Sigmoid colon (tissue), 4 donors: ENCODE results near the gene TPO.

Source experiments
- POLR2A ChIP-seq, 2 donors: fragments of 450-650 bp; IDR thresholded peaks; one replicate each; pipeline ENCODE4 v1.6.1; 2016; ENCODE audit warnings: antibody characterized with exemption in 2 of 2, mild to moderate bottlenecking in 2 of 2, moderate library complexity in 2 of 2
- POLR2AphosphoS5 ChIP-seq, 4 donors: sonication (generic); formaldehyde crosslinking; IDR thresholded peaks; one replicate each; pipeline ENCODE4 v1.6.1; 2017; ENCODE audit warnings: antibody characterized with exemption in 4 of 4
- TF ChIP-seq, protein P1 (sequence below), 4 experiments: fragments of 450-650 bp in 3 of 4; fragments of 200-600 bp in 1 of 4; IDR thresholded peaks; one replicate each; pipeline ENCODE4 v1.5.1; 2016 to 2019; ENCODE audit warnings: antibody characterized with exemption in 4 of 4, mild to moderate bottlenecking in 3 of 4, moderate library complexity in 2 of 4

DNA sequence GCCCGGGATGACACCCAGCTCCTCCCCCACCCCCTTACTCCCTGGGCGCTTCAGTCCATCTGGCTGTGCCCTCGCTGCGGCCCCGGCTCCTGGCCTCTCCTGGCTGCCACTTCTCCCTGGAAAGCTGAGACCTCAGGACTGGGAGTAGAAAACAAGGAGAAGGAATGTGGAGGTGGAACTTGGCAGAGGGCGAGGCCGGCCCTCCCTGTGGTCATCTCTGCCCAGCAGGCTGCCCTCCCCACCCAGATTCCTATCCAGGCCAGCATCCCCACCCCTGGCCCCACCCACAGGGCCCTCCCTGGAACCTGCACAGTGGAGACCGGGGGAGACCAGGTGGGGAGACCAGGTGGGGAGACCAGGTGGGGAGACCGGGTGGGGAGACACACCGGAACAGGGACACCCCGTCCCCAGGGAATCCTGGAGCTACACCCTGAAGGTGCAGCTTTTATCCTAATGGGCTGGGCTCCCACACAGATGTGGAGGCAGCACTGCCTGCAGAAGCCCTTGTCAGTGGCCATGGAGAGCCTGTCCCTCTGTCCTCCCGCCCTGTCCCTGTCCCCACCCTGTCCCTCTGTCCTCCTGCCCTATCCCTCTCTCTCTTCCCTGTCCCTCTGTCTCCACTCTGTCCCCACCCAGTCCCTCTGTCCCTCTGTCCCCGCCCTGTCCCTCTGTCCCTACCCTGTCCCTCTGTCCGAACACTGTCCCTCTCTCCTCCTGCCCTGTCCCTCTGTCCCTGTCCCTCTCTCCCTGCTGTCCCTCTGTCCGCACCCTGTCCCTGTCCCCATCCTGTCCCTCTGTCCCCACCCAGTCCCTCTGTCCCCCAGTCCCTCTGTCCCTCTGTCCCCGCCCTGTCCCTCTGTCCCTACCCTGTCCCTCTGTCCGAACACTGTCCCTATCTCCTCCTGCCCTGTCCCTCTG, 173.9 kb downstream of the TPO start:
- TF ChIP-seq, protein P1, sequence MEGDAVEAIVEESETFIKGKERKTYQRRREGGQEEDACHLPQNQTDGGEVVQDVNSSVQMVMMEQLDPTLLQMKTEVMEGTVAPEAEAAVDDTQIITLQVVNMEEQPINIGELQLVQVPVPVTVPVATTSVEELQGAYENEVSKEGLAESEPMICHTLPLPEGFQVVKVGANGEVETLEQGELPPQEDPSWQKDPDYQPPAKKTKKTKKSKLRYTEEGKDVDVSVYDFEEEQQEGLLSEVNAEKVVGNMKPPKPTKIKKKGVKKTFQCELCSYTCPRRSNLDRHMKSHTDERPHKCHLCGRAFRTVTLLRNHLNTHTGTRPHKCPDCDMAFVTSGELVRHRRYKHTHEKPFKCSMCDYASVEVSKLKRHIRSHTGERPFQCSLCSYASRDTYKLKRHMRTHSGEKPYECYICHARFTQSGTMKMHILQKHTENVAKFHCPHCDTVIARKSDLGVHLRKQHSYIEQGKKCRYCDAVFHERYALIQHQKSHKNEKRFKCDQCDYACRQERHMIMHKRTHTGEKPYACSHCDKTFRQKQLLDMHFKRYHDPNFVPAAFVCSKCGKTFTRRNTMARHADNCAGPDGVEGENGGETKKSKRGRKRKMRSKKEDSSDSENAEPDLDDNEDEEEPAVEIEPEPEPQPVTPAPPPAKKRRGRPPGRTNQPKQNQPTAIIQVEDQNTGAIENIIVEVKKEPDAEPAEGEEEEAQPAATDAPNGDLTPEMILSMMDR (IDR thresholded peaks at IDR 0.05) = no peak
- TF ChIP-seq POLR2AphosphoS5 (IDR thresholded peaks at IDR 0.05) = no peak
- no peak for TF ChIP-seq POLR2A (IDR thresholded peaks at IDR 0.05)
